ENCODE results near the gene BAG3. TPM values are rescaled to one million over a fixed set of nuclear protein-coding genes. Genes with fewer than 3 reads are reported as not detected.
"Not testable (repeated sequence)": the region's sequence is repeated elsewhere in the genome, so short reads cannot be mapped to it uniquely, and the experiment has no call there.

BAG3 gene
- total RNA-seq, 2 donors from 2014 or later = 13.4 to 19.5 TPM

DNA sequence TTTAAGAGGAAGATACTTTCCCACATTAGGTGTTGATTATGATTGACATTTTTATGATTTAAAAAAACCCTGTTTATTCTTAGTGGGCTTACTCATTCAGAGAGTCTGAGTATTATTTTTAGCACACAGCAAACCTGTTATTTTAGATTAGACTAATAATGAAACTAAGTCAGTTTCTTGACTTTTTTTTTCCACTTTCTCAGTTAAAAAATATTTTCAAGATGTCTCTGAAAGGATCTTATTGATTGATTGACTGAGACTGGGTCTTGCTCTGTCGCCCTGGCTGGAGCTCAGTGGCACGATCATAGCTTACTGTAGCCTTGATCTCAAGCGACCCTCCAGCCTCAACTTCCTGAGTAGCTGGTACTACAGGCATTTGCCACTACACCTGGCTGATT lies 54.3 kb downstream of the BAG3 start:
- no peaks in the 10 kb centered on the region for H3K36me3 ChIP-seq (ENCODE audit: control insufficient read depth, insufficient read depth, low read length)
- no peak overlapping the region for H3K9ac ChIP-seq (ENCODE audit: extremely low read depth, low read length, poor library complexity, severe bottlenecking)
- peaks cover 17% of the 10 kb centered on the region for H3K9me3 ChIP-seq (ENCODE audit: control insufficient read depth, low read length)
- Mint-ChIP-seq H3K36me3 (ENCODE audit: low read depth) (no peaks in the 10 kb centered on the region), H3K9me3 (peaks cover 19% of the 10 kb centered on the region), H3K27ac (no peak overlapping the region), H3K27me3 (ENCODE audit: insufficient read depth) (no peaks in the 10 kb centered on the region), H3K4me3 (no peak overlapping the region), H3K4me1 (no peaks in the 10 kb centered on the region)
- no peak overlapping the region for H3K27ac ChIP-seq (ENCODE audit: low read depth, low read length)
- no peak overlapping the region for H3K4me3 ChIP-seq (ENCODE audit: low read length)
- no peaks in the 10 kb centered on the region for H3K4me1 ChIP-seq (ENCODE audit: control insufficient read depth, insufficient read depth, low read length)
- H3K27me3 ChIP-seq (ENCODE audit: control insufficient read depth, insufficient read depth, low read length, poor library complexity, severe bottlenecking) = no peaks in the 10 kb centered on the region
- no peak for DNase-seq
- WGBS, 2 experiments (ENCODE audit: insufficient coverage in 1 of 2, insufficient read length in 1 of 2) = 93 to 100% methylated on average over 2 to 3 of the region's 3 CpGs
- no peak for TF ChIP-seq CTCF (conservative IDR thresholded peaks at IDR 0.05)

- H3K9me3 Mint-ChIP-seq = peaks cover 30% of the 10 kb centered on the region
- Histone ChIP-seq H3K9ac (ENCODE audit: extremely low read depth, low read length, poor library complexity, severe bottlenecking) (no peak overlapping the region), H3K27me3 (ENCODE audit: control insufficient read depth, insufficient read depth, low read length, poor library complexity, severe bottlenecking) (no peaks in the 10 kb centered on the region), H3K9me3 (ENCODE audit: control insufficient read depth, low read length) (peaks cover 17% of the 10 kb centered on the region), H3K27ac (ENCODE audit: low read depth, low read length) (peak overlapping the region; percentile 29), H3K36me3 (ENCODE audit: control insufficient read depth, insufficient read depth, low read length) (no peaks in the 10 kb centered on the region), H3K4me3 (ENCODE audit: low read length) (no peak overlapping the region), H3K4me1 (ENCODE audit: control insufficient read depth, insufficient read depth, low read length) (no peaks in the 10 kb centered on the region)
- no peak overlapping the region for H3K27ac Mint-ChIP-seq
- no peak for TF ChIP-seq CTCF (conservative IDR thresholded peaks at IDR 0.05)
- H3K4me3 Mint-ChIP-seq = no peak overlapping the region
- whole genome bisulfite sequencing, 2 experiments (ENCODE audit: insufficient coverage in 1 of 2, insufficient read length in 1 of 2) = 60 to 72% methylated on average over 5 to 6 of the region's 7 CpGs
- H3K36me3 Mint-ChIP-seq (ENCODE audit: low read depth) = no peaks in the 10 kb centered on the region
- peak; percentile 57 for DNase-seq
- no peaks in the 10 kb centered on the region for H3K27me3 Mint-ChIP-seq (ENCODE audit: insufficient read depth)
- H3K4me1 Mint-ChIP-seq = no peaks in the 10 kb centered on the region
Measured at GRCh38 chr10:119706521-119707278, 55.5 kb downstream of the BAG3 start.

GRCh38 chr10:119707331-119707730 lies 56.2 kb downstream of the BAG3 start:
- not testable (repeated sequence) for H3K27me3 Mint-ChIP-seq (ENCODE audit: insufficient read depth); H3K27me3 ChIP-seq (ENCODE audit: control insufficient read depth, insufficient read depth, low read length, poor library complexity, severe bottlenecking); H3K4me1 Mint-ChIP-seq; H3K4me3 ChIP-seq (ENCODE audit: low read length); DNase-seq; H3K36me3 Mint-ChIP-seq (ENCODE audit: low read depth); H3K9ac ChIP-seq (ENCODE audit: extremely low read depth, low read length, poor library complexity, severe bottlenecking); H3K4me1 ChIP-seq (ENCODE audit: control insufficient read depth, insufficient read depth, low read length); H3K4me3 Mint-ChIP-seq; H3K27ac Mint-ChIP-seq; H3K36me3 ChIP-seq (ENCODE audit: control insufficient read depth, insufficient read depth, low read length)
- H3K9me3 ChIP-seq (ENCODE audit: control insufficient read depth, low read length) = peaks cover 17% of the 10 kb centered on the region
- H3K27ac ChIP-seq (ENCODE audit: low read depth, low read length) = peak overlapping the region; percentile 29
- 81 to 95% methylated on average over 3 to 5 of the region's 5 CpGs for WGBS, 2 experiments (ENCODE audit: insufficient coverage in 1 of 2, insufficient read length in 1 of 2)
- H3K9me3 Mint-ChIP-seq = peaks cover 35% of the 10 kb centered on the region

GRCh38 chr10:119710935-119711334 lies 59.8 kb downstream of the BAG3 start:
- DNase-seq; H3K4me1 ChIP-seq (ENCODE audit: control insufficient read depth, insufficient read depth, low read length); H3K4me3 ChIP-seq (ENCODE audit: low read length); H3K27ac ChIP-seq (ENCODE audit: low read depth, low read length); H3K9ac ChIP-seq (ENCODE audit: extremely low read depth, low read length, poor library complexity, severe bottlenecking); H3K36me3 Mint-ChIP-seq (ENCODE audit: low read depth); H3K27me3 Mint-ChIP-seq (ENCODE audit: insufficient read depth); H3K27me3 ChIP-seq (ENCODE audit: control insufficient read depth, insufficient read depth, low read length, poor library complexity, severe bottlenecking); H3K4me3 Mint-ChIP-seq; H3K4me1 Mint-ChIP-seq; H3K36me3 ChIP-seq (ENCODE audit: control insufficient read depth, insufficient read depth, low read length); H3K27ac Mint-ChIP-seq: not testable (repeated sequence)
- peaks cover 17% of the 10 kb centered on the region for H3K9me3 ChIP-seq (ENCODE audit: control insufficient read depth, low read length)
- H3K9me3 Mint-ChIP-seq = peaks cover 35% of the 10 kb centered on the region
- 87% methylated on average over 1 of the region's 1 CpG; no CpG with 5 or more reads in 1 of the 2 experiments for WGBS, 2 experiments (ENCODE audit: insufficient coverage in 1 of 2, insufficient read length in 1 of 2)
